Activated CD8-positive, alpha-beta memory T cell treated with anti-CD3 and anti-CD28 coated beads for 48 hours (primary cell): ENCODE data around the gene CPNE1.
"Not testable (repeated sequence)": the region's sequence is repeated elsewhere in the genome, so short reads cannot be mapped to it uniquely, and the experiment has no call there.

Experiments
- DNase-seq, 3 experiments: peaks; one replicate each; pipeline ENCODE4 v3.0.0-alpha.2; 2020; ENCODE audit warnings: low read depth in 2 of 3, low spot score in 2 of 3

The CPNE1 gene

GRCh38 chr20:35664466-35665206 is at the start of gene CPNE1, which contains the start of gene RBM12:
CPNE1 (minus strand) TSS chr20:35664900; CDS start chr20:35632923, 31,977 bp downstream.
RBM12 (minus strand) TSS chr20:35664900; CDS start chr20:35655322, 9,578 bp downstream.
- peak; percentile 88 to 90 (median 88) for DNase-seq

DNA sequence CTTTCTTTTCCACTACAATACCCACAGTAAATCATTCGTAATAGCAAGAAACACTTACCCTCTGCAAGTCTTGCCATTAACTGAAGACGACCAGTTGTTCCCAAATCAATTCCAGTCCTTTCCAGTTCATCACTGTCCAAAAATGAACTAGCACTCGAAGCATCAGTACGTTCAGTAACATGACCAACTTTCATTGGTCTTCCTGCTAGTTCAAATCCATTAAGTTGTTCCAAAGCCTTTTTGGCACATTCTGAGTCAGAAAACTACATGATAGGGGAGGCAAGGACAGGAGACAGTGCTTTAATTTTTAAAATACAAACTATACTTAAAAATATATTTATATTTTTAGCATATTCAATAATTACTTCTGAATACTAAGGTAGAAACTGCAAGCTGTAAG is 49.4 kb upstream of the CPNE1 start:
- DNase-seq = no peak

DNA sequence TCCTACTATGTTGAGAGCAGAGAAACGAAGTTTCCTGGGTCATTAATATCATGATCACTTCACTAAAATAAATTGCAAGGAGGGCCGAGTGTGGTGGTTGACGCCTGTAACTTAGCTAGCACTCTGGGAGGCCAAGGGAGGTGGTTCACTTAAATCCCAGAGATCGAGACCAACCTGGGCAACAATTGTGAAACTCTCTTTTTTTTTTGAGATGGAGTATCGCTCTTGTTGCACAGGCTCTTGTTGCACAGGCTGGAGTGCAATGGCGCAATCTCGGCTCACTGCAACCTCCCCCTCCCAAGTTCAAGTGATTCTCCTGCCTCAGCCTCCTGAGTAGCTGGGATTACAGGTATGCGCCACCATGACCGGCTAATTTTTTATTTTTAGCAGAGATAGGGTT is 48.4 kb upstream of the CPNE1 start:
- not testable (repeated sequence) for DNase-seq

GRCh38 chr20:35711588-35712209 is 47.0 kb upstream of the CPNE1 start:
- no peak for DNase-seq

- no peak for DNase-seq
These were observed 46.3 kb upstream of the CPNE1 start for GRCh38 chr20:35710884-35711587.

GRCh38 chr20:35710039-35710438 is 45.3 kb upstream of the CPNE1 start:
- DNase-seq = no peak

DNA sequence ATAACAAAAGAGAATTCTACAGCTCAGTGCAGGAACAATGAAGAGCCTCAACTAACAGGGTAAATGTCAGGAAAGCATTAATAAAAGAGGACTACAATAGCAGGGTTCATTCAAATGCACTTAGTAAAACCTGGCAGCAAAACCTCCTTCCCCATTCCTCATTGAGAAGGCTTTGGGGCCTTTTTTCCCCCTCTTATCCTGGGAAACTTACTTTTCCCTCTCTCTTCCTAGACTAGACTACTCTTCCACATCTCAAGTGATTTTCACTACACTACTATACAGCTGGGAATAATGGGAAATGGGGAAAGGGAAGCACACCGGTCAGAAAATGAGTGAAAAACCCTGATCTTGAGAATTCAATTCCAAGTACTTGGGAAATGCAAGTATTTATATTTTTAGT is 44.6 kb upstream of the CPNE1 start:
- DNase-seq = no peak

DNA sequence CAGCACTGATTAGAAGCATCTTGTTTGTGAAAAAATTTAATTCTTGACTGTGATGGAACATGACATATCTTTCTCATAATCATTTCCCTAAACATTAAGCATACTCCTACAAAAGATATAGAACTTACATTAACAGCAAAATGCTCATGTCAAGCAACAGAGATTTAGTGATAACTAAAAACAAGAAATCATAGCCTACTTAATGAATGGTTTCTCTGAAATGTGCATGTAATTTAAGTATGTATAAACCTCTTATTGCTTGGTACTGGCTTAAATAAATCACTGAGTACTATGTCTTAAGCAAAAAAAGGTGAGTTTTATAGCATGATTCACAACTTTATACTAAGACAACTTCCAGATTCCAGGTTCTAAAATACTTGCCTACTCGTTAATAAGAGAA is 43.8 kb upstream of the CPNE1 start:
- DNase-seq = no peak

GRCh38 chr20:35706591-35707529 is 42.2 kb upstream of the CPNE1 start:
- DNase-seq = not testable (repeated sequence)

GRCh38 chr20:35705894-35706293 is 41.2 kb upstream of the CPNE1 start:
- not testable (repeated sequence) for DNase-seq

DNA sequence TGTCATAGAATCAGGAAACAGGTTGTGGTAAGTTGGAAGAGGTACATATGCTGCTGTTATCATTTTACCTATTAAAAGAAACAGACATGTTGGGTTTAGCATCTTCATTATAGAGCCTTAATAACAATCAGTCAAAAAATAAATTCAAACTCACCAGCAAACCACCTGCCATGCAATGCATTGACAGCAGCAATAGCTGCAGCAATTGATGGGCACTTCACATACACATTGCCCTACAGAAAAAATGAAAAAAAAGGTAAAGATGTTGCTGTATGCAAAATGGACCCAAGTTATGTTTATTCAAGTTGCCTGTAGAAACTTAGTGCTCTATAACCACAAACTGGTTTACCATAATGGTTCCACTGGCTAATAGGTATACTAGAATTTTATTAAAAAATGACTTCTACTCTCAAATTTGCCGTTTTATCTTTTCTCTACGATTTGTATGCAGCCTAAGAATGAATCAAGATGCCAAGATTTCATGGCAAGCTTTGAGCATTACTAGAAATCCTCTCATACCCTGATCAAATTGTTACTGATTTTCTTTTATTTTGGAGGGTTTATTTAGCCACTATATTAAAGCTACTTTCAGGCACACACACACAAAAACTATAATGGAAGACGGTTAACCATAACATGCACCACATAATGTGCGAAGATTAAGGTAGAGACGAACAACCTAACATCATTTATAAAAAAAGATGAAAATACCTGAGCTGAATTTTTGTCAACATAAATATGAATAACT is 40.0 kb upstream of the CPNE1 start:
- DNase-seq = no peak

- DNase-seq = no peak
These were observed 38.4 kb upstream of the CPNE1 start for GRCh38 chr20:35702824-35703695.

GRCh38 chr20:35702051-35702823 is 37.5 kb upstream of the CPNE1 start:
- DNase-seq = no peak

GRCh38 chr20:35700625-35701148 is 36.0 kb upstream of the CPNE1 start:
- no peak for DNase-seq

- no peak for DNase-seq
These were observed 35.4 kb upstream of the CPNE1 start for GRCh38 chr20:35699957-35700624.

- DNase-seq = peak; percentile 68 to 79 (median 75)
These were observed 34.6 kb upstream of the CPNE1 start, which contains the start of the genes NFS1 and ROMO1 for GRCh38 chr20:35699127-35699956. NFS1 (minus strand) TSS chr20:35699352; CDS start chr20:35699288, 64 bp downstream. ROMO1 (plus strand) TSS chr20:35699405; CDS start chr20:35699633, 228 bp downstream.
